Embryonic facial prominence (tissue), 1 donor: ENCODE data around the gene SIDT1.

Experiments
- DNase-seq: peaks from one replicate; pipeline ENCODE4 v3.0.0-alpha.2; 2016; ENCODE audit errors: extremely low spot score

Gene SIDT1

DNA sequence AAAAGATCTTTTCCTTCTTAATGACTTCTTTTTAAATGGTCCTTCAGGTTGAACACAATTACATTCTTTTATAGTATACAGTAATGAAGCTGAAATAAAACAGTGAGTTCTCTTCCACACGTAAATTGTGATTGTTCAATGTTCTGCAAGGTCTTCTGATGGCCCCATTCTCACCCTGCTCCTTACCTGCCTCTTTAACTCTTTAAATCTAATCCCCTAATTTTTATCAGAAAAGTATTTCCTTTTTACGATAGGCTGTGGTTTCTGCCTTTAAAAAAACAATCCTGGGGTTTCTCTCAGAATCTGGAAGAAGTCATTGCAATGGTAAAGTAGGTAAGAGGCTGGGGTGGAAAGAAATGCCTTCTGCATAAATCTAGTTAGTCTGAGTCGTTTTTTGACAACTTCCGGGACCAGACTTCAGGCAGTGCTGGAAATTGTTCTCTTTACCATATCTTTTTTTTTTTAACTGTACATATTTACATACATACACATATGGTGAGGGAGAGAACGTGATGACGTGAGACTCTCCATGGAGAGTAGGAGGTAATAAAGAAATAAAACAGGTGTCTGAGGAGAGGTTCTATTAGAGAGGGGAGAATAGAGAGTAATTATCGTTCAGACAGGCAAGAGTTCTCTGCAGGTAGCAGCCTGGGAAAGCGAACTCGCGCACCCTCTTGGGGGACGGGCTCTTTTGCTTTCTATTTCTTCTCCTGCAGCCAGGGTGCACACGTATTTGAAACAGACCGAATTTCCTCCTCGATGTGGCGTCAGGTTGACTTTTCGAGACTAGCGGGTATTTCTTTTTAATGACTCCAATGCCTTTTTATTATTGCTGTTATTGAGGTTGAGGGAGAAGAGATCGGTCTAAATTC, at the start of gene SIDT1:
SIDT1 (plus strand) TSS at position 730 of the 872 bp plus-strand sequence. CDS start 467 bp downstream, outside the sequence.
- DNase-seq = no peak

GRCh38 chr3:113485161-113485609, 47.2 kb upstream of the SIDT1 start:
- DNase-seq = no peak

- no peak for DNase-seq
Measured at GRCh38 chr3:113495035-113495434, 37.3 kb upstream of the SIDT1 start.

- DNase-seq = no peak
Measured at GRCh38 chr3:113496924-113497323, 35.4 kb upstream of the SIDT1 start.

GRCh38 chr3:113498221-113499005, 33.9 kb upstream of the SIDT1 start:
- DNase-seq = no peak

DNA sequence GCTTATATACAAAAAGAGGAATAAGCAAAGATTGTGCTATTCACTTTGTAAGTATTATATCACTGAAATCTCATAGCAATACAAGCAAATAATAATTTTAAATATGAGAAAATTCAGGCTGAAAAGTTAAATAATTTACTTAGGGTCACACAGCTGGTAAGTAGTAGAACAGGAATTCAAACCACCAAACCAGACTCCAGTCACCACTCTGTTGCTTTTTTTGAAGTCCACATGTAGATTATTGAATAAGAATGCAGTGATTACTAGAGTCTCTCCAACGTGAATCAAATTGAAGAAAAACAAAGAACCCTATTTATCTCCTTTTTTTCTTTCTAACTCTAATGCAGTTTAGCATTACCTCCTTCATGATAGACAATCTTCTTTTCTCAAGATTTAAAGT, 33.3 kb upstream of the SIDT1 start:
- no peak for DNase-seq

DNA sequence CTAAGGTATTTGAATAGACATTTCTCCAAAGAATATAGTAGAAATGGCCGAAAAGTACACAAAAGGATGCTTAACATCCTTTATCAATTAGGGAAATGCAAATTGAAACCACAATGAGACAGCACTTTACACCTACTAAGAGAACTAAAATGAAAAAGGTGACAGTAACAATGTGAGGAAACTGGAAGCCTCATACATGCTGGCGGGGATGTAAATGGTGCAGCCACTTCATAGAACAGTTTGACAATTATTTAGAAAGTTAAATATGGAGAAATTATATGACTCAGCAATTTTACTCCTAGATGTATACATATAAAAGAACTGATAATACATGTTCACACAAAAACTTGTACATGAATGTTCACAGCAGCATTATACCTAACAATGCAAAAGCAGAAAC, 30.8 kb upstream of the SIDT1 start:
- DNase-seq = no peak

GRCh38 chr3:113505867-113506266, 26.5 kb upstream of the SIDT1 start:
- DNase-seq = no peak

GRCh38 chr3:113507501-113508067, 24.8 kb upstream of the SIDT1 start:
- DNase-seq = no peak

- DNase-seq = no peak
Measured at GRCh38 chr3:113508966-113509365, 23.4 kb upstream of the SIDT1 start.

DNA sequence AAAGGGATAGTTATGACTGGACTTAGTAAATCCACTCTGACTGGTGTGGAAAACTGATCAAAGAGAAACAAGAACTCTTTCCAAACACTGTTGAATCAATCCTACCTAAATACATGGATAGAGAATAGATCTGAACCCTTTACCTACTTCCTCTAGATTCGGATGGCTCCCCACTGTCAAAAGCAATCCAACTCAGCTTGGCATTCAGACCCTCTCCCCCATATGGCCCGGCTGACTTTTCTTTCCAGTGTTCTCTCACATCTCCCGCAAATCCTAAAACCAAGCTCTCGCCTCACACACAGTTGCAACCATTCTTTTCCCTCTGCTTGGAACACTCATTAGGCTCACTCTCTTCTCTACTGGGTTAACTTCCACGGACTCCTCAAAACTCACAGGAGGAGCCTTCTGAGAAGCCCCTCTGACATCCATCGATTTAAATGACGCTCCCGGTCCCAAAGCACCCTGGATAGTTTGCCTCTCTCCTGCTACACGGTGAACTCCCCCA, 18.0 kb upstream of the SIDT1 start:
- DNase-seq = no peak

- DNase-seq = no peak
Measured at GRCh38 chr3:113516115-113516505, 16.2 kb upstream of the SIDT1 start.

GRCh38 chr3:113521981-113522380, 10.4 kb upstream of the SIDT1 start:
- no peak for DNase-seq

- no peak for DNase-seq
Measured at GRCh38 chr3:113523241-113523640, 9.1 kb upstream of the SIDT1 start.

DNA sequence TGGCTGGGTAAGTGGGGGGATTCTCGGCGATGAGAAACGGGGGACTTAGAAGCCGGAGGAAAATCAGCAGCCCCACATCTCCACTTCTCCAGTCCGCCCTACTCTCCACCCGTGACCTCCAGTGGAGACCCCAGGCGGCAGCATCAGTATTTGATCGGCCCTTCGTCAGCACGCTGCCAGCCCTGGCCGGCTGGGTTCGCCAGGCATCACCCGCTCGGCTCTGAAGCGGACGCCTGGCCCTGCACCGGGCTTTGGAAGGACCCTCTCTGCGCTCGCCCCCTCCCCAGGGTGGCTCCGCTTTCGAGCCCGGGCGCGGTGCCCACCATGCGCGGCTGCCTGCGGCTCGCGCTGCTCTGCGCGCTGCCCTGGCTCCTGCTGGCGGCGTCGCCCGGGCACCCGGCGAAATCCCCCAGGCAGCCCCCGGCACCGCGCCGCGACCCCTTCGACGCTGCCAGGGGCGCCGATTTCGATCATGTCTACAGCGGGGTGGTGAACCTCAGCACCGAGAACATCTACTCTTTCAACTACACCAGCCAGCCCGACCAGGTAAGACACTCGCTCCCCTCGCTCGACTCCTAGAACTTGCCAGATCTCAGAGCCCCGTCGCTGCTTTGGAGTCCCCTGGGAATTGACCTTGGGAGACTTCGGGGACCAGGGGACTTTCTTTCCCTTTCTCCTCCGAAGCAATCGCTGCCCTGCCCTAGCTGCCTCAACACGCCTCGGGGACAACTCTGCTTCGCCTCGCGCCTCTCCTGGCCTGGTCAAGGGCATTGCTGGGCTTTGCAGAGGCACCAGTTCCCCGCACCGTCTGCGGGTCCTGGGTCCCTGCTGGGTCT, 561 bp downstream of the SIDT1 start:
- DNase-seq = no peak

GRCh38 chr3:113533534-113533892, 1.2 kb downstream of the SIDT1 start:
- DNase-seq = no peak

DNA sequence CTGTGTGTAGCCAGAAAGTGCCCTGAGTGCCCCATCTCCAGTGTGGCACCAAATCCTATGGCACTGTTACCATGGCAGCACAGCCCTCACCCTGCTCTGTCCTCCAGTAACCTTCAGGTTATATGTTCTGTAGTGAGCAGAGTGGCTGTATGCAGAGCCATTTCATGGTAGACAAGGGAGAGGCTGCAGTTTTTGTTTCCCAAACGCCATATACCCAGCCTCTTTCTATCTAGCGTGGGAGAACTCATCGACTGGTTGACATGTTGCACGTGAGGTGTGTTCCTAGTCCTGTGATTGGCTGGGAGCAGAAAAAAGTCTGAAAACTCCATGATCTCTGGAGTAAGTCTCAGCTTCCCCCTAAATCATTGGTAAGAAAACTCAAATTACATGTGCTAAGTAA, 2.0 kb downstream of the SIDT1 start:
- no peak for DNase-seq

DNA sequence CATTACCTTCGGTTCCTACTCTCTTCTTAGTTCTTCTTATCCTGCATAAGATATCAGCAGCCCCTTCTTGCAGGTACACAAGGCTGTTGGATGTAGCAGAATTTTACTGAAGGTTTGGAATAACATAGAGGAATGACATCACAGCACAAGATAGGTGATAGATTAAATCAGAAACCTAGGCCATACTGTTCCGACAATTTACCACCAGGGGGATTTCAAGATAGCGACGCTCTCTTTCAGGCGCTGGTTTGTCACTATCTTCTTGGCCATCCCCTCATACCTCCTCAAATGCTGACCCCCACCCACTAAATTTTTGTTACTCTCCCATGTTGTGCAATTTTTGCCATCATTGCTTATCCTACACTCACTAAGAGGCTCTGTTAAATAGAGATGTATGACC, 3.5 kb downstream of the SIDT1 start:
- DNase-seq = no peak

- no peak for DNase-seq
Measured at GRCh38 chr3:113536627-113537101, 4.3 kb downstream of the SIDT1 start.

- no peak for DNase-seq
Measured at GRCh38 chr3:113537155-113537554, 4.8 kb downstream of the SIDT1 start.

- DNase-seq = no peak
Measured at GRCh38 chr3:113541519-113541918, 9.2 kb downstream of the SIDT1 start.
